DND-41 (cell line): ENCODE measurements around the gene PEPD.

Experiments
- ATAC-seq: fragments of 200-7000 bp; cut with Tn5 transposase; 3 replicates; pipeline ENCODE4 v1.9.1; 2021; ENCODE audit warnings: low read depth; ENCODE audit not compliant: insufficient read depth
- DNase-seq: peaks from one replicate; pipeline ENCODE4 v3.0.0-alpha.2; 2020
- H2AFZ ChIP-seq: 2 replicates; pipeline ENCODE4 v1.6.0; 2012; ENCODE audit warnings: low read depth, low read length
- H3K27ac ChIP-seq: 2 replicates; pipeline ENCODE4 v1.5.1; 2012; ENCODE audit warnings: low read length, inconsistent platforms
- H3K27me3 ChIP-seq: fragments of 200-600 bp; sonication (generic); 2 replicates; pipeline ENCODE4 v1.6.0; 2012; ENCODE audit warnings: low read length, mild to moderate bottlenecking, inconsistent platforms; ENCODE audit not compliant: insufficient read depth, poor library complexity
- H3K36me3 ChIP-seq: 2 replicates; pipeline ENCODE4 v1.5.1; 2012; ENCODE audit warnings: low read length, inconsistent platforms; ENCODE audit not compliant: insufficient read depth
- H3K4me1 ChIP-seq: 2 replicates; pipeline ENCODE4 v1.5.1; 2012; ENCODE audit warnings: mild to moderate bottlenecking, low read length; ENCODE audit not compliant: insufficient read depth
- H3K4me2 ChIP-seq: 2 replicates; pipeline ENCODE4 v1.6.0; 2012; ENCODE audit warnings: mild to moderate bottlenecking, moderate library complexity, low read length, inconsistent platforms; ENCODE audit not compliant: insufficient read depth
- H3K4me3 ChIP-seq, 2 experiments: fragments of 200-600 bp in 1 of 2; shearing (Covaris generic) in 1 of 2; 2 replicates each; pipeline ENCODE4 v1.5.1; 2012 to 2016; ENCODE audit warnings: inconsistent platforms in 2 of 2, low read length in 2 of 2, mild to moderate bottlenecking in 2 of 2, low read depth in 1 of 2, moderate library complexity in 1 of 2
- H3K79me2 ChIP-seq: 2 replicates; pipeline ENCODE4 v1.6.0; 2012; ENCODE audit warnings: low read length, inconsistent platforms; ENCODE audit not compliant: insufficient read depth
- H3K9ac ChIP-seq: 2 replicates; pipeline ENCODE4 v1.6.0; 2012; ENCODE audit warnings: low read depth, mild to moderate bottlenecking, inconsistent platforms, low read length, moderate library complexity
- H3K9me3 ChIP-seq: 2 replicates; pipeline ENCODE4 v1.5.1; 2012; ENCODE audit warnings: low read length, moderate library complexity, mild to moderate bottlenecking, inconsistent platforms; ENCODE audit not compliant: insufficient read depth, severe bottlenecking
- H4K20me1 ChIP-seq: 2 replicates; pipeline ENCODE4 v1.6.0; 2012; ENCODE audit warnings: low read length; ENCODE audit not compliant: insufficient read depth
- CTCF ChIP-seq: IDR thresholded peaks from 2 replicates; pipeline ENCODE4 v1.5.1; 2012; ENCODE audit warnings: borderline replicate concordance, low read length, moderate library complexity, mild to moderate bottlenecking; ENCODE audit not compliant: poor library complexity, severe bottlenecking; ENCODE audit errors: extremely low read depth
- EZH2 ChIP-seq: IDR thresholded peaks from 3 replicates; pipeline ENCODE4 v1.6.1; 2012; ENCODE audit warnings: borderline replicate concordance, low read depth, mild to moderate bottlenecking, moderate library complexity, low read length, inconsistent platforms; ENCODE audit not compliant: severe bottlenecking

The PEPD gene

GRCh38 chr19:33499671-33500506 lies 21.7 kb downstream of the PEPD start:
- Histone ChIP-seq H2AFZ (no peak overlapping the region), H3K36me3 (0 out of 2 replicates have a peak, but pooled peaks cover 5% of the 10 kb centered on the region), H3K79me2 (no peaks in the 10 kb centered on the region), H3K27ac (no peak overlapping the region), H3K4me1 (no peaks in the 10 kb centered on the region), H4K20me1 (peaks cover 3% of the 10 kb centered on the region; the same call in 1 of the 2 replicates), H3K9me3 (no peaks in the 10 kb centered on the region), H3K9ac (no peak overlapping the region), H3K4me2 (no peak overlapping the region), H3K27me3 (no peaks in the 10 kb centered on the region), H3K4me3 (no peak overlapping the region)
- ATAC-seq (no peak), DNase-seq (no peak)
- TF ChIP-seq CTCF (no peak), EZH2 (no peak)

DNA sequence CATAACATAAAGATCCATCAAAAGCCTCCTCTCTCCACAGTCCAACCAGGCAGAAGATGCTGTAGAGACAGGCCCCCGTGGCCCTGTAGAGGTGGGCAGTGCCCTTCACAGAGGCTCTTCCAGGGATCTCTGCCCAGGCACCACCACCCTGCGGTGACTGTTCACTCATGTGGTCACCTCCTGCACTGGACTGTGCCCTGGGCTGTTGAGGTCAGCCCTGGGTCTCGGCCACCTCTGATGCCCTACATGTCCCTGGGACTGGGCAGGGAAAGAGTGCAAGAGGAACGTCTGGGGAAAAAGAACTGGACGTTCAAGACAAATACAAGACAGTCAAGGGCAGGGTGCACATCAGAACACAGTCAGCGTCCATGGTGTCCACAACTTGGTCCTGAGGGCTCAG lies 22.3 kb downstream of the PEPD start:
- Histone ChIP-seq H3K4me3 (no peak overlapping the region), H3K27ac (no peak overlapping the region), H3K9ac (no peak overlapping the region), H2AFZ (no peak overlapping the region), H3K9me3 (no peaks in the 10 kb centered on the region), H3K36me3 (0 out of 2 replicates have a peak, but pooled peaks cover 5% of the 10 kb centered on the region), H4K20me1 (peaks cover 3% of the 10 kb centered on the region; the same call in 1 of the 2 replicates), H3K4me1 (no peaks in the 10 kb centered on the region), H3K27me3 (no peaks in the 10 kb centered on the region), H3K4me2 (no peak overlapping the region), H3K79me2 (no peaks in the 10 kb centered on the region)
- ATAC-seq (no peak), DNase-seq (no peak)
- no peak for TF ChIP-seq EZH2

DNA sequence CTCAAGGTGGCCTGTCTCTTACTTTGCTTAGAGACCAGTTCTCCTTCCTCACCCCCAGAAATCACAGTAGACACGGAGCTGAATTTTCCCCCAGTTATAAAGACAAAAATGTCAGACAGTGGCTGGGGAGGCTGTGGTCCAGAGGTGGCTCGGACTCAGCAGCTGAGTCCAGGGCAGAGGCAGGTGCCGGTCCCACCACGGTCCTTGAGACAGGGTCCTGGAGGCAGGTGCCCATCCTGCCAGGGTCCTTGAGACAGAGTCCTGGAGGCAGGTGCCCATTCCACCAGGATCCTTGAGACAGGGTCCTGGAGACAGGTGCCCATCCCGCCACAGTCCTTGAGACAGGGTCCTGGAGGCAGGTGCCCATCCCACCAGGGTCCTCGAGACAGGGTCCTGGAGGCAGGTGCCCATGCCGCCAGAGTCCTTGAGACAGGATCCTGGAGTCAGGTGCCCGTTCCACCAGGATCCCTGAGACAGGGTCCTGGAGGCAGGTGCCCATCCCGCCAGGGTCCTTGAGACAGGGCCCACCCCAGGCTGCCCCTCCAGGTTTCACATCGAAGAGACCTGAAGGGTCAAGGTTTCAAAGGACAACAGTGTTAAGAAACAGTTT lies 23.1 kb downstream of the PEPD start:
- Histone ChIP-seq H3K4me3 (no peak overlapping the region), H2AFZ (no peak overlapping the region), H3K36me3 (0 out of 2 replicates have a peak, but pooled peaks cover 5% of the 10 kb centered on the region), H3K27me3 (no peaks in the 10 kb centered on the region), H3K27ac (no peak overlapping the region), H3K9me3 (no peaks in the 10 kb centered on the region), H3K79me2 (no peaks in the 10 kb centered on the region), H3K4me2 (no peak overlapping the region), H3K9ac (no peak overlapping the region), H3K4me1 (no peaks in the 10 kb centered on the region), H4K20me1 (peaks cover 3% of the 10 kb centered on the region; the same call in 1 of the 2 replicates)
- TF ChIP-seq EZH2 (no peak), CTCF (no peak)
- no peak for ATAC-seq
- DNase-seq = no peak

DNA sequence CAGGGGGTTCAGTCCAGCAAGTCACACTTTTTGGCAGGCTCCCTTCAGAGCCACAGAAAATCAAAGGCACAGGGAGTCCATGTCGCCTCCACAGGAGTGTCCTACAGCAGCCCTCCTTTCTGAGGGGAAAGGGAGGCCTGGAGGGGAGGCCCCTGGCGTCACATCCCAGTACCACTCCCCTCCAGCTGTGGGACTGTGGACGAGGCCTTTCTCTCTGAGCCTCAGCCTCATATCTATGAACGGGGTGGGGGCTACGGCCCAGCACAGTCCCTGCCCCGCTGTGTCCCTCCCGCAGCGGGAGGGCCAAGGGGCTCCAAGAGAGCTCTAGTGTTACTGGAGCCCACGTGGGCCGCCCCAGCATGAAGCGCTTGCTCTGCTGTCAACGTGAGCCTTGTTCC lies 23.8 kb downstream of the PEPD start:
- H3K79me2 ChIP-seq = no peaks in the 10 kb centered on the region
- H3K4me2 ChIP-seq = no peak overlapping the region
- no peak for ATAC-seq
- peaks cover 3% of the 10 kb centered on the region; the same call in 1 of the 2 replicates for H4K20me1 ChIP-seq
- H3K9ac ChIP-seq = no peak overlapping the region
- H3K27me3 ChIP-seq = no peaks in the 10 kb centered on the region
- no peak overlapping the region for H3K4me3 ChIP-seq
- no peak overlapping the region for H3K27ac ChIP-seq
- H2AFZ ChIP-seq = no peak overlapping the region
- 0 out of 2 replicates have a peak, but pooled peaks cover 5% of the 10 kb centered on the region for H3K36me3 ChIP-seq
- no peaks in the 10 kb centered on the region for H3K4me1 ChIP-seq
- no peak for TF ChIP-seq EZH2
- TF ChIP-seq CTCF = no peak
- H3K9me3 ChIP-seq = no peaks in the 10 kb centered on the region
- no peak for DNase-seq
